Endothelial cell of umbilical vein (primary cell): Measurements from ENCODE around the gene ANKRD28. TPM values are rescaled to one million over a fixed set of nuclear protein-coding genes. Genes with fewer than 3 reads are reported as not detected.
A peak's percentile ranks its signal among the peaks of the same experiment; 100 is the strongest.

Experiments
- BruUV-seq: library from RNA; stranded (reverse); fragments of 400-500 nt; replicated peaks from 2 replicates; lab custom pipeline; 2021; lab: Mats Ljungman, UMichigan
- CTCF ChIA-PET: fragments of 300-600, 350-600 bp; sonication (Branson Sonifier 250); formaldehyde crosslinking; loops from one replicate; lab custom pipeline; 2021; ENCODE audit warnings: antibody characterized with exemption, inconsistent platforms; lab: Charles Lee
- POLR2A ChIA-PET: fragments of 300-600, 350-600 bp; sonication (Branson Sonifier 250); formaldehyde crosslinking; loops from one replicate; lab custom pipeline; 2021; ENCODE audit warnings: antibody characterized with exemption, inconsistent platforms; lab: Charles Lee
- DNase-seq: peaks from one replicate; pipeline ENCODE4 v3.0.0-alpha.2; 2011; ENCODE audit warnings: low read depth, low spot score
- FAIRE-seq: peaks from 2 replicates; lab custom pipeline; 2011; peaks lifted over from hg19 to GRCh38; lab: Jason Lieb, UNC
- H2AFZ ChIP-seq: 2 replicates; pipeline ENCODE4 v1.6.0; 2012; ENCODE audit warnings: low read depth, low read length, control low read depth, inconsistent platforms
- H3K27ac ChIP-seq: 2 replicates; pipeline ENCODE4 v1.5.1; 2011; ENCODE audit warnings: low read depth, mild to moderate bottlenecking, control low read depth, low read length, moderate library complexity; ENCODE audit not compliant: insufficient read depth
- H3K27me3 ChIP-seq, 2 experiments: 2 replicates each; pipeline versions ENCODE4 v1.6.0 to v1.6.1; 2011; ENCODE audit warnings: low read length in 2 of 2, mixed read lengths in 1 of 2; ENCODE audit not compliant: control insufficient read depth in 2 of 2, insufficient read depth in 2 of 2
- H3K36me3 ChIP-seq, 2 experiments: 2 replicates in 1 of 2; 3 replicates in 1 of 2; pipeline ENCODE4 v1.5.1; 2011; ENCODE audit warnings: low read length in 2 of 2, mild to moderate bottlenecking in 1 of 2, moderate library complexity in 1 of 2; ENCODE audit not compliant: control insufficient read depth in 2 of 2, insufficient read depth in 2 of 2; ENCODE audit errors: extremely low read depth in 1 of 2
- H3K4me1 ChIP-seq: 3 replicates; pipeline ENCODE4 v1.5.1; 2011; ENCODE audit warnings: mild to moderate bottlenecking, low read length; ENCODE audit not compliant: control insufficient read depth, insufficient read depth; ENCODE audit errors: extremely low read depth
- H3K4me2 ChIP-seq: 2 replicates; pipeline ENCODE4 v1.6.1; 2011; ENCODE audit warnings: low read length, control low read depth, mixed read lengths; ENCODE audit not compliant: insufficient read depth
- H3K4me3 ChIP-seq, 3 experiments: fragments of 200-600 bp in 1 of 3; sonication (generic), shearing (Covaris generic) in 1 of 3; replicated peaks in 1 of 3; 2 replicates each; pipeline ENCODE4 v1.5.1; 2011 to 2016; ENCODE audit warnings: control low read depth in 3 of 3, low read length in 3 of 3, mild to moderate bottlenecking in 2 of 3, inconsistent platforms in 1 of 3, low read depth in 1 of 3, moderate library complexity in 1 of 3; ENCODE audit not compliant: insufficient read depth in 1 of 3
- H3K79me2 ChIP-seq: 2 replicates; pipeline ENCODE4 v1.6.0; 2012; ENCODE audit warnings: low read length, inconsistent platforms; ENCODE audit not compliant: control insufficient read depth, insufficient read depth
- H3K9ac ChIP-seq: replicated peaks from 2 replicates; pipeline ENCODE3; 2011; ENCODE audit warnings: low read length, control low read depth; ENCODE audit not compliant: insufficient read depth; ENCODE audit errors: extremely low read depth
- H3K9me1 ChIP-seq: replicated peaks from 3 replicates; pipeline ENCODE4 v1.6.0; 2011; ENCODE audit warnings: mild to moderate bottlenecking, low read length; ENCODE audit not compliant: control insufficient read depth, insufficient read depth; ENCODE audit errors: extremely low read depth
- H3K9me3 ChIP-seq: replicated peaks from 2 replicates; pipeline ENCODE4 v1.5.1; 2012; ENCODE audit warnings: low read length, inconsistent platforms; ENCODE audit not compliant: control insufficient read depth, insufficient read depth
- H4K20me1 ChIP-seq: replicated peaks from 2 replicates; pipeline ENCODE3; 2011; ENCODE audit warnings: mild to moderate bottlenecking, low read length; ENCODE audit not compliant: control insufficient read depth, insufficient read depth; ENCODE audit errors: extremely low read depth
- CTCF ChIP-seq, 2 donors: IDR thresholded peaks; 1 replicate in 1 of 2; 2 replicates in 1 of 2; pipeline ENCODE4 v1.5.1; 2011; ENCODE audit warnings: low read length in 2 of 2, mild to moderate bottlenecking in 2 of 2, moderate library complexity in 2 of 2, control low read depth in 1 of 2, inconsistent platforms in 1 of 2, low read depth in 1 of 2; ENCODE audit not compliant: insufficient read depth in 1 of 2; ENCODE audit errors: extremely low read depth in 1 of 2
- EZH2 ChIP-seq: IDR thresholded peaks from 2 replicates; pipeline ENCODE4 v1.6.1; 2012; ENCODE audit warnings: borderline replicate concordance, low read depth, mild to moderate bottlenecking, moderate library complexity, low read length, inconsistent platforms; ENCODE audit not compliant: severe bottlenecking
- FOS ChIP-seq: IDR thresholded peaks from 2 replicates; pipeline ENCODE4 v1.6.1; 2011; ENCODE audit warnings: mild to moderate bottlenecking, low read length, moderate library complexity, borderline replicate concordance; ENCODE audit not compliant: insufficient read depth
- GATA2 ChIP-seq: IDR thresholded peaks from 2 replicates; pipeline ENCODE4 v1.7.0; 2011; ENCODE audit warnings: low read depth, mild to moderate bottlenecking, moderate library complexity, mixed read lengths, low read length; ENCODE audit not compliant: insufficient read length, insufficient read depth
- JUN ChIP-seq: IDR thresholded peaks from 2 replicates; pipeline ENCODE4 v1.6.1; 2011; ENCODE audit warnings: borderline replicate concordance, low read depth; ENCODE audit not compliant: insufficient read length, insufficient read depth
- MAX ChIP-seq: IDR thresholded peaks from 2 replicates; pipeline ENCODE4 v1.6.1; 2011; ENCODE audit not compliant: insufficient read depth, insufficient read length
- MYC ChIP-seq: IDR thresholded peaks from one replicate; pipeline ENCODE4 v1.6.1; 2011; ENCODE audit warnings: mild to moderate bottlenecking, low read depth, low read length
- POLR2A ChIP-seq: IDR thresholded peaks from 2 replicates; pipeline ENCODE4 v1.6.1; 2012; ENCODE audit warnings: low read depth, mild to moderate bottlenecking, control low read depth, low read length
- POLR2AphosphoS5 ChIP-seq: IDR thresholded peaks from 2 replicates; pipeline ENCODE4 v1.6.1; 2012; ENCODE audit warnings: low read depth, mild to moderate bottlenecking, control low read depth, low read length, moderate library complexity; ENCODE audit not compliant: insufficient read depth
- dilution Hi-C: fragments of 300-500 bp; cut with MboI; formaldehyde crosslinking; loops from one replicate; pipeline ENCODE4 v1.15.0; 2019; ENCODE audit warnings: low sequenced_read_pairs; ENCODE audit not compliant: extremely low pct_ligation_motif_present
- intact Hi-C: fragments of 100-400 bp; cut with micrococcal nuclease; formaldehyde crosslinking; loops from one replicate; pipeline ENCODE4 v1.10.0; 2022
- polyA plus RNA-seq, 4 experiments: library from polyadenylated mRNA; depleted of rRNA in 3 of 4; stranded (reverse) in 3 of 4; unstranded in 1 of 4; fragments of >200 nt; gene quantifications; 2 replicates each; pipeline versions ENCODE4 v1.2.1 to v1.2.3, GENCODE V29; 2011 to 2012; ENCODE audit warnings: missing spikeins in 1 of 4
- total RNA-seq: library from RNA; stranded (reverse); gene quantifications from 2 replicates; pipeline ENCODE4 v1.2.3, GENCODE V29; 2021

Gene ANKRD28
- total and polyA plus RNA-seq, 2 donors (not counting 3 experiments of a cell fraction or from before 2014, with no cell fraction given), result 36.7 to 97.3 TPM

GRCh38 chr3:15645740-15646501 lies 151.9 kb downstream of the ANKRD28 start:
- Histone ChIP-seq H3K9ac (peak overlapping the region; percentile 95), H3K27ac (peak overlapping the region; percentile 99), H3K27me3 (no peaks in the 10 kb centered on the region), H2AFZ (peak overlapping the region; percentile 15), H3K9me1 (no peaks in the 10 kb centered on the region), H3K4me3 (no peak overlapping the region), H3K36me3 (no peaks in the 10 kb centered on the region), H3K9me3 (no peaks in the 10 kb centered on the region), H3K79me2 (no peaks in the 10 kb centered on the region), H3K4me1 (peaks cover 46% of the 10 kb centered on the region), H3K4me2 (peak overlapping the region; percentile 70), H4K20me1 (no peaks in the 10 kb centered on the region)
- intact Hi-C loops (loop anchor here (1.0 to 2.0 kb wide), 2 partner anchors 37 to 45 kb away; partner anchors contain the start of genes BTD and HACL1), dilution Hi-C loops (loop anchor here (25.0 kb wide), 1 partner anchor 416 kb away; no protein-coding TSS in a partner anchor)
- TF ChIP-seq POLR2A, result peak; percentile 47
- TF ChIP-seq EZH2, result no peak
- TF ChIP-seq MYC, result no peak
- TF ChIP-seq CTCF (IDR thresholded peaks at IDR 0.05; ENCODE audit: extremely low read depth in 1 of 2, insufficient read depth in 1 of 2, low read depth in 1 of 2, low read length in 2 of 2), result no peak
- peak; percentile 87 for TF ChIP-seq JUN
- TF ChIP-seq FOS, result peak; percentile 65
- TF ChIP-seq POLR2AphosphoS5, result peak; percentile 84
- TF ChIP-seq GATA2, result peak; percentile 29
- TF ChIP-seq MAX, result no peak
- DNase-seq (peak; percentile 96), FAIRE-seq (no peak)
- CTCF ChIA-PET, result interaction anchor here (0.6 to 3.7 kb wide), 3 partner anchors 10 to 152 kb away, joined by 5 to 44 read pairs (median 44); partner anchors contain the start of gene ANKRD28
- POLR2A ChIA-PET, result interaction anchor here (0.5 to 2.6 kb wide), 3 partner anchors 9 to 151 kb away, joined by 4 to 16 read pairs (median 10); no protein-coding TSS in a partner anchor
- TSS peak; percentile 91 for BruUV-seq
